NCI-H446 (cell line): Measurements from ENCODE around the gene EDEM1.
"Not testable (repeated sequence)": the region's sequence is repeated elsewhere in the genome, so short reads cannot be mapped to it uniquely, and the experiment has no call there.

Experiments
- DNase-seq, 2 experiments: peaks; one replicate each; lab custom pipeline; 2025; lab: John Stamatoyannopoulos, UW

EDEM1 gene

GRCh38 chr3:5232570-5232969 lies 45.1 kb downstream of the EDEM1 start:
- no peak for DNase-seq

GRCh38 chr3:5233026-5233425 lies 45.5 kb downstream of the EDEM1 start:
- no peak for DNase-seq

DNA sequence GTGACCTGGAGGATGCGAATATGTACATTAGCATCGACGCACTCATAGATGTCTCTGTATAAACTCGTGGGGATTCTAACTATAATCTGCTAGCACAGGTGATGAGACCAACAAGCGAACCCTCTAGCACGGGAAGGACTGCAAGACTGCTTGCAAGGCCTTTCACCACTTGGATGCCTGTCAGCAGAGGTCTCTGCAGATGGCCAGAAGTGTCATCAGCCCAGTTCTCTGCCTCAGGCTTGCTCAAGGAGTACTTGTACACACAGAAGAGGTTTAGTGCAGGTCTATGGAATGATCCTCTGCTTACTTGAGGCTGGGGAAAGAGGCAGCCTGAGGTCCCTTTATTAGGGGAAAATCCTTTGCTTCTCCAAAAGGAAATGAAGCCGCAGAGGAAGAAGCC lies 48.1 kb downstream of the EDEM1 start:
- no peak for DNase-seq

DNA sequence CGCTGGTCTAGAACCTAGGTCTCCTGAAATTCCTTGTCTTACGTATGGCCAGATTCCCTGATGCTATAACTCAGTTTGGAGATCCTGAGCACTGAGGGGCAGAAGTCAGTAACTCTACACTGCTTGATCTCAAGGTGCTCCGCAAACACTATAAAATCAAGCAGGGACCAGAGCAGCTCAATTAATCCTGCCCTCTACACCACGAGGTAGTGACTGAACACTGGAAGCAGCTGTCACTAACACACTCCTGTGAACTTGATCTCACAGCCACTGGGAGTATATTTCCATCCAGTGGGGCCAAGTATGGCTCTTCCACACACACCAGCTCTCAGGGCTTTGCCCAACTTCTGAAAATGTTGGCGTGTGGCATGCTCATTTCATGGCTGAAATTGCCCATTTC lies 51.0 kb downstream of the EDEM1 start:
- no peak for DNase-seq

GRCh38 chr3:5239602-5240001 lies 52.1 kb downstream of the EDEM1 start:
- DNase-seq, result no peak

- no peak for DNase-seq
Measured at GRCh38 chr3:5240740-5241139, 53.2 kb downstream of the EDEM1 start.

GRCh38 chr3:5242785-5243184 lies 55.3 kb downstream of the EDEM1 start:
- DNase-seq, result not testable (repeated sequence)

- DNase-seq, result no peak
Measured at GRCh38 chr3:5245927-5246326, 58.4 kb downstream of the EDEM1 start.

DNA sequence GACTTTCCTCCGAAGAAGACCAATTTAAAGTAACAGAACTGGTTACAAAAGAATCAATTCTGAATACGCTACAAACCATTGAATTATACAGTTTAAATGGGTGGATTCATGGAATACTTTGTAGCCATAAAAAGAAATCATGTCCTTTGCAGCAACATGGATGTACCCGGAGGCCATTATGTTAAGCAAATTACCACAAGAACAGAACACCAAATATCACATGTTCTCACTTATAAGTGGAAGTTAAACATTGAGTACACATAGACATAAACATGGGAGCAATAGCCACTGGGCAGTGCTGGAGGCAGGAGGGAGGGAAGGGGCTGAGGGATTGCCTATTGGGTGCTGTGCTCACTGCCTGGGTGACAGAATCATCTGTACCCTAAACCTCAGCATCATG lies 61.3 kb downstream of the EDEM1 start:
- DNase-seq, result no peak

- DNase-seq, result no peak
Measured at GRCh38 chr3:5250467-5251195, 63.1 kb downstream of the EDEM1 start.

DNA sequence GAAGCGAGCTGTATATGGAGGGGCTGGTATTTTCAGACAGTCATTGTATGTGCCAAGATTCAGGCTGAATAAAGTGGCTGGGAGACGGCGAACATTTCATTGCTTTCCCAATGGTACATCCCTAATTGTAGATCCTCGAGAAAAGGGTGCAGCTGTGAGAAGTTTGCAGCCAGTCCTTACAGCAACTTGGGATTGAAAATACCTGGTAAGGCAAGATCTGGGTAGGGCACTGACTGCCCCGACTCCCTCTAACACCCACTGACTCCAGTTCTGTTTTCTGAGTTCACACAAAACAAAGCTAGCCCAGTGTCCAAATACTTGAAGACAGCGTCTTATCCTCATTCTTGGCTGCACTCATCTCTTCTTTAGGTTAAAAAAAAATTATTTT lies 63.7 kb downstream of the EDEM1 start:
- no peak for DNase-seq

- DNase-seq, result no peak
Measured at GRCh38 chr3:5252131-5252530, 64.6 kb downstream of the EDEM1 start.

- DNase-seq, result no peak
Measured at GRCh38 chr3:5254281-5255048, 67.0 kb downstream of the EDEM1 start.

DNA sequence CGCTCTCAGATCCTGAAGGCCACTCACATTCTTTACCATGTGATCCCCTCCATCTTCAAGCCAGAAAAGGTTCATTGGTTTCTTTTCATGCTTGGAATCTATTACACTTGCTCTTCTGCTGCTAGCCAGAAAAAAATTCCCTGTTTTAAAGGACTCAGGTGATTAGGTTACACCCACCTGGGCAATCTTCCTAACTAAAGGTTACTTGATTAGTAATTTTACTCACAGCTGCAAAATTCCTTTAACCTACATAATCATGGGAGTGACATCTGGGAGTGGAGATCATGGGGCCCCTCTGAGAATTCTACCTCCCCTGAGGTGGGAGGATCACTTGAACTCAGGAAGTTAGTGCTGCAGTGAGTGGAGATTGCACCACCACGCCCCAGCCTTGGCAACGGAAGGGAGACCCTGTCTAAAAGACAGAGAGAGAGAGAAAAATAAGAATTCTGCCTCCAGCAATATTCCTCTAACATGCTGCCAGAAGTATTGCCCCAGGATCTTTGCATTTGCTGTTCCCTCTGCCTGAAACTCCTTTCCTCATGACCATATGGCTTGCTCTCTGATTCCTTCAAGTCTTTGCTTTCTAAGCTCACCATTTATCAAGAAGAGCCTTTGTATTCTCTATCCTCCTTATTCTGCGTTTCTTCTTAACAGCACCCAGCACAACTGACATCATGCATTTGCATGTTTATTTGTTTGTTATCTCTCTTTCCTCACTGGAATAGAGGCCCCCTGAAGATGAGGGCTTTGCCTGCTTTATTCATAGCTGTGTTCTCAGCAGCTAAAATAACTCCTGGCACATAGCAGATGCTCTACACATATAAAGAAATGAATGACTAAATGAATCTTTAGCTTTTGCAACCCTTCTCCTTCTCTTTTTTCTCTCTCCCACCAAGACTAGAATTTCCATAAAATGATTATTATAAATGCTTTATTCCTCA lies 68.2 kb downstream of the EDEM1 start:
- no peak for DNase-seq

GRCh38 chr3:5258526-5258925 lies 71.0 kb downstream of the EDEM1 start:
- no peak for DNase-seq

DNA sequence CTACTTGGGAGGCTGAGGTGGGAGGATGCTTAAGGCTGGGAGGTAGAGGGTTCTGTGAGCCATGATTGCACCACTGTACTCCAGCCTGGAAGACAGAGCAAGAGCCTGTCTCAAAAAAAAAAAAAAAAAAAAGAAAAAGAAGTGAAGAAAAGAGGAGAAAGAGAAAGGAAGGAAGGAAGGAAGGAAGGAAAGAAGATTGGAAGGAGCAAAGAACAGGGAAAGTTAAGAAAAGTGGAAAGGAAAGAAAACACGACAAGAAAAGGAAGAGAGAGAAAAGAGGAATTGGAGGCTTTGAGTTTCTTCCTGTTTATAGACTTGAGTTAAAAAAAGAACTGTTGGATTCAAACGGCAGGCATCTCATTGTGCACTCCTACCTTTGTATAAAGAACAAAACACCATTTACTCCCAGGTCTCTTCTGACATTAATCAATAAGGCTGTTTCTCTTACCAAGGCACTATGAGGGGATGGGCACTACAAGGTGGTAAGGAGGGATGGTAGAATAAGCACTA lies 73.5 kb downstream of the EDEM1 start:
- DNase-seq, result no peak

DNA sequence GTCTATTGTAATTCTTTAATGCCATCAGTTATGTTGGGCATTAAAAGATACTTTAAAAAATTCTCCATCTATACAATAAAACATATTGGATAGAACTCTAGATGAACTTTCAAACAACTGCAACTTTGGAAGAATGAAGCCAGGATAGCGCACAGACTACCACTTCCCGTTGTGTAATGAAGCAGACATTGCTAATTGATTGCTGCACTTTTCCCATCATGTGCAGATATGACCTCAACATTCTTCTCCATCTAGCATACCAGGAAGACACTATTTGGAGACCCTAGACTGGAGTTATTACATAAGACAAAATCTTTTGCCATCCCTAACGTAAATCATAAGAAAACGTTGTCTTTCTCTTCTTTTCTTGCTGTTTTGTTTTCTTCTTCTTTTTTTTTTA lies 75.0 kb downstream of the EDEM1 start:
- DNase-seq, result no peak

GRCh38 chr3:5264093-5264600 lies 76.6 kb downstream of the EDEM1 start:
- DNase-seq, result no peak

DNA sequence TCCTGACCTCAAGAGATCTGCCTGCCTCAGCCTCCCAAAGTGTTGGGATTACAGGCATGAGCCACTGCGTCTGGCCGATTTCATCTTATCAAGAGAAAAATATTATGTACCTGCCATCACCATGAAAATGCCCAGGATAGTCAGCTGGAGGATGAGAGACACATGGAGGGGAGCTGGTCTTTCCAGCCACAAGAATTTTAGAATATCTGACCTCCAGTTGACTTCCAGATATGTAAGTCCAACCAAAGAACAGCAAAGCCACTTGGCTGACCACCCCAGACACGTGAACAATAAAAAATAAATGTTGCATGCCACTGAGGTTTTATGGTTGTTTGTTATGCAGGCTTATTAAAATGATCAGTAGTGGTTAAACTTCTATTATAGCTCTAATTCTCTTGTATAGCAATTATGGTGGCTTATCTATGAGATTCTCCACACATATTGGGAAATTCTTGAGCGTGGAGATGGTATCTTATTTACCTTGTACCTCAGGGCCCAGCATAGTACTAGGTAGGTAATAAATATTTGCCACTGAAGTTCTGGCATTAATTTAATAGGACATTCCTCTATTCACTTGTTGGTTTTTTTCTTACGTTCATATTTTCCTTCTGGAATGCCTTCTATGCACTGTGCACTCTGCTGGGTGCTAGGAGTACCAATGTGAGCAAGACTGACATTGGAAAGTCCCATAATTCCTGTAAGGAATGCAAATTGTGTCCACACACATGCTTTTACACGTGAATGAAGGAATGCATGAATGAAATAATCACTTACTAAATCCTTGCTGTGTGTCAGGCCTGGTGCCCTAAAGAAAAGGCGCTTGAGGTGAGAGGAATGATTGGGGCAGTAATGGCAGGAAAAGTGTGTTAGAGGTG lies 77.6 kb downstream of the EDEM1 start:
- no peak for DNase-seq

- DNase-seq, result no peak
Measured at GRCh38 chr3:5267252-5267651, 79.7 kb downstream of the EDEM1 start.

GRCh38 chr3:5267889-5268288 lies 80.4 kb downstream of the EDEM1 start:
- no peak for DNase-seq
